ENCODE data around the gene PEX26.
"Not testable (repeated sequence)": the region's sequence is repeated elsewhere in the genome, so short reads cannot be mapped to it uniquely, and the experiment has no call there.

Gene PEX26

GRCh38 chr22:18077639-18078328 lies at the start of gene PEX26:
Gene PEX26, plus strand, starts transcription at chr22:18077990. Its CDS starts 387 bp downstream, at chr22:18078377.
- peak; percentile 96 for DNase-seq

DNA sequence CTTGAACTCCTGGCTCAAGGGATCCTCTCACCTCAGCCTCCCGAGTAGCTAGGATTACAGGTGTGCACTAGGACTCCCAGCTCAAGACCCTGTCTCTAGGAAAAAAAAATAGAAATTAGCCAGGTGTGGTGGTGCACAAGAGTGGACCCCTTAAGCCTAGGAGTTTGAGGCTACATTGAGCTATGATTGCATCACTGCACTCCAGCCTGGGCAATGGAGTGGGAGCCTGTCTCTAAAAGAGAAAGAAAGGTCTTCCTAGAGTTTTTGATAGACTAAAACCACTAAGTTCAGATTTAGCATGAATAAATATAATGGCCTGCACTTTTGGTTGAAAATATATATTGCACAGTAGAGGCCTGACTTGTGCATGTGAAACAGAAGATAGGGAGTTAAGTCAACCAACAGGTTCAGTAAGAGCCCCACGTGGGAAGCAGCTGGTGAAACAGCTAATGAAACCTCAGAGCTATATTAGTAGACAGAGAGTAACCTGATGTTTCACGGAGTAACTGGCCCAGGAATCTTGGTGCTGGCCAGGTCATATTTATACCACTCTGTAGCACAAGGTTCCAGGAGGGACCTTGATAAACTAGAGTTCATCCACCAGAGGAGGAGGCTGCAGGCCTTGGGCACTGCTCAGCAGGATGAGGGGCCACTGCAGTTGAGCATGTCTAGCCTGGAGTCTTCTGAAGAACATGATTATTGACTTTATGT lies 48.8 kb upstream of the PEX26 start:
- DNase-seq: no peak

DNA sequence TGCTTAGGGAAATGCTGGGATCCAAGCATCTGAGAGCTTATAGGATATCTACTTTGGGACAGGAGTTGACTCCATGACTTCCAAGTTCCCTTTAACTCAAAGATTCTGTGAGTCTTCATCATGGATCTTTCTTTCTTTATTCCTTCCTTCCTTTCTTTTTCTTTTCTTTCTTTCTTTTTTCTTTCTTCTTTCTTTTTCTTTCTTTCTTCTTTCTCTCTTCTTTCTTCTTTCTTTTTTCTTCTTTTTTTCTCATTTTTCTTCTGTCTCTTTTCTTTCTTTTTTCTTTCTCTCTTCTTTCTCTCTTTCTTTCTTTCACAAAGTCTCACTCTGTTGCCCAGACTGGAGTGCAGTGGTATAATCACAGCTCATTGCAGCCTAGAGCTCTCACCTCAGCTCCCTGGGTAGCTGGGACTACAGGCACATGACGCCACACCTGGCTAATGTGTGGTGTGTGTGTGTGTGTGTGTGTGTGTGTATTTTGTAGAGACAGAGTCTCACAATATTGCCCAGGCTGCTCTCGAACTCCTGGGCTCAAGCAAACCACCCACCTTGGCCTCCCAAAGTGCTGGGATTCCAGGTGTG lies 48.0 kb upstream of the PEX26 start:
- DNase-seq: no peak

GRCh38 chr22:18031695-18032454 lies 45.9 kb upstream of the PEX26 start:
- no peak for DNase-seq

- no peak for DNase-seq
These were observed 45.2 kb upstream of the PEX26 start for GRCh38 chr22:18032455-18033101.

- DNase-seq: no peak
These were observed 44.4 kb upstream of the PEX26 start for GRCh38 chr22:18033204-18033998.

GRCh38 chr22:18034076-18034475 lies 43.7 kb upstream of the PEX26 start:
- no peak for DNase-seq

DNA sequence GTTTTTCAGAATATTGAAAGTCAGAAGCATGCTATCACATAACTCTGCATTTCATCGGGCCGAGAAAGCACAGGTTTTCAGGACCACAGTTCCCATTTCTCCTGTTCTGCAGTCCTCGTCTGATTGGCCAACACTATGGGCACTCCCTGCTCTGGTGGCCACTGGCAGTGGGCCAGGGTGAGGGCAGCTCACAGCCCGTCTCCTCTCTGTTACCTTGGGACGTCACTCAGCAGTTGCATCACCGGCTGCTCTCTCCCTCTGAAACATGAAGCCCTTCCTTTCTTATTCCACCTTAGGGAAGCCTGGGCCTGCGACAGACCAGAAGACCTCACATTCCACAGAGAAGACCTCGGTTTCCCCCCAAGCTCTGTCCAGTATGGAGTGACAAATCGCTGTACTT lies 42.0 kb upstream of the PEX26 start:
- no peak for DNase-seq

DNA sequence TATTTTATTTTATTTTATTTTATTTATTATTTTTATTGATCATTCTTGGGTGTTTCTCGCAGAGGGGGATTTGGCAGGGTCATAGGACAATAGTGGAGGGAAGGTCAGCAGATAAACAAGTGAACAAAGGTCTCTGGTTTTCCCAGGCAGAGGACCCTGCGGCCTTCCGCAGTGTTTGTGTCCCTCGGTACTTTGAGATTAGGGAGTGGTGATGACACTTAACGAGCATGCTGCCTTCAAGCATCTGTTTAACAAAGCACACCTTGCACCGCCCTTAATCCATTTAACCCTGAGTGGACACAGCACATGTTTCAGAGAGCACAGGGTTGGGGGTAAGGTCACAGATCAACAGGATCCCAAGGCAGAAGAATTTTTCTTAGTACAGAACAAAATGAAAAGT lies 36.9 kb upstream of the PEX26 start:
- not testable (repeated sequence) for DNase-seq

- DNase-seq: no peak
These were observed 35.1 kb upstream of the PEX26 start for GRCh38 chr22:18042685-18043084.

- no peak for DNase-seq
These were observed 33.1 kb upstream of the PEX26 start for GRCh38 chr22:18044548-18045271.

- no peak for DNase-seq
These were observed 32.0 kb upstream of the PEX26 start for GRCh38 chr22:18045794-18046193.

- DNase-seq: no peak
These were observed 29.7 kb upstream of the PEX26 start for GRCh38 chr22:18048041-18048440.

GRCh38 chr22:18048441-18048898 lies 29.3 kb upstream of the PEX26 start:
- no peak for DNase-seq

GRCh38 chr22:18050065-18050464 lies 27.7 kb upstream of the PEX26 start:
- no peak for DNase-seq

GRCh38 chr22:18051113-18051512 lies 26.7 kb upstream of the PEX26 start:
- not testable (repeated sequence) for DNase-seq

- not testable (repeated sequence) for DNase-seq
These were observed 24.4 kb upstream of the PEX26 start for GRCh38 chr22:18053216-18053946.

DNA sequence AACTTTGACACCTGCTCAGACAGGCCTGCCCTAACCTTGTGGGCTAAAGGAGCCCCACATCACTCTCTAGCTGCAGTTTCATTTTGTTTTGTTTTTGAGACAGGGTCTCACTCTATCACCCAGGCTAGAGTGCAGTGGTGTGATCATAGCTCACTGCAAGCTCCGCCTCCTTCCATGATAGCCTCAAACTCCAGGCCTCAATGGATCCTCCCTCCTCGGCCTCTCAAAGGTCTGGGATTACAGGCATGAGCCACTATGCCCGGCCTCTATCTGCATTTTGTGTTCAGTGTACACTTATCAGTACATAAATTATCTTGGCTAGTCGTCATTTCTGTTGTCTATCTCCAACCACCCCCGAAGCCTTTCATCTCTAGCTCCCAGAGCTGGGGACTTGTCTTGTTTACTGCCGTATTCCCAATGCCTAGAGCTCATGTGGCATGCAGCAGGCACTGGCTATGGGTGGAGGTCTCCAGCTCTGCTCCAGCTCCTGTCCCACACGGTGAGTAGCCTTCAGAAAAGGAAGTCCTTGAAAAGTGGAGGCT lies 22.1 kb upstream of the PEX26 start:
- DNase-seq: no peak

- DNase-seq: no peak
These were observed 21.6 kb upstream of the PEX26 start for GRCh38 chr22:18056161-18056666.

Measured in CD4-positive, alpha-beta T cell treated with Interleukin-21 for 1 hour (primary cell).